HPDE6-E6E7 (cell line): ENCODE measurements around the gene TUFM.
"Not testable (repeated sequence)": the region's sequence is repeated elsewhere in the genome, so short reads cannot be mapped to it uniquely, and the experiment has no call there.

Experiments
- DNase-seq: peaks from one replicate; pipeline ENCODE4 v3.0.0; 2011; ENCODE audit warnings: missing footprints; ENCODE audit errors: extremely low spot score

TUFM gene

GRCh38 chr16:28846080-28846932 is at the start of gene TUFM:
TUFM (minus strand) TSS chr16:28846348; CDS start chr16:28846269, 79 bp downstream.
- peak; percentile 97 for DNase-seq

- DNase-seq = no peak
Observed at GRCh38 chr16:28895609-28896008, 49.5 kb upstream of the TUFM start.

GRCh38 chr16:28893291-28893690 is 47.1 kb upstream of the TUFM start:
- no peak for DNase-seq

GRCh38 chr16:28891964-28892890 is 46.1 kb upstream of the TUFM start:
- no peak for DNase-seq

GRCh38 chr16:28890355-28890754 is 44.2 kb upstream of the TUFM start:
- not testable (repeated sequence) for DNase-seq

- no peak for DNase-seq
Observed at GRCh38 chr16:28886945-28887344, 40.8 kb upstream of the TUFM start.

GRCh38 chr16:28884045-28884444 is 37.9 kb upstream of the TUFM start:
- no peak for DNase-seq

GRCh38 chr16:28883221-28883996 is 37.3 kb upstream of the TUFM start:
- DNase-seq = no peak

- DNase-seq = no peak
Observed at GRCh38 chr16:28882551-28883160, 36.5 kb upstream of the TUFM start.

GRCh38 chr16:28881565-28881964 is 35.4 kb upstream of the TUFM start:
- DNase-seq = not testable (repeated sequence)

GRCh38 chr16:28880955-28881354 is 34.8 kb upstream of the TUFM start:
- DNase-seq = no peak

GRCh38 chr16:28880589-28880915 is 34.4 kb upstream of the TUFM start:
- no peak for DNase-seq

GRCh38 chr16:28879841-28880588 is 33.9 kb upstream of the TUFM start:
- peak; percentile 99 for DNase-seq

GRCh38 chr16:28879261-28879840 is 33.2 kb upstream of the TUFM start:
- DNase-seq = peak; percentile 50

- DNase-seq = no peak
Observed at GRCh38 chr16:28878083-28878926, 32.2 kb upstream of the TUFM start, which contains the start of gene ATP2A1. ATP2A1 (plus strand) TSS chr16:28878488; CDS start chr16:28878672, 184 bp downstream.

GRCh38 chr16:28877655-28878000 is 31.5 kb upstream of the TUFM start:
- DNase-seq = no peak

GRCh38 chr16:28876973-28877654 is 31.0 kb upstream of the TUFM start:
- no peak for DNase-seq

- DNase-seq = no peak
Observed at GRCh38 chr16:28876019-28876659, 30.0 kb upstream of the TUFM start.
